Fibroblast of the aortic adventitia (primary cell): ENCODE results near the gene CPVL. TPM values are rescaled to one million over a fixed set of nuclear protein-coding genes. Genes with fewer than 3 reads are reported as not detected.
"Not testable (repeated sequence)": the region's sequence is repeated elsewhere in the genome, so short reads cannot be mapped to it uniquely, and the experiment has no call there.

Experiments used
- DNase-seq: peaks from one replicate; pipeline ENCODE4 v3.0.0-alpha.2; 2010; ENCODE audit warnings: low read depth
- H3K4me3 ChIP-seq: 2 replicates; pipeline ENCODE4 v1.5.1; 2011; ENCODE audit warnings: low read depth, mild to moderate bottlenecking, control low read depth, low read length, moderate library complexity
- total RNA-seq: library from RNA; depleted of rRNA; stranded (reverse); fragments of >200 nt; gene quantifications from 2 replicates; pipeline ENCODE4 v1.2.3, GENCODE V29; 2012; ENCODE audit warnings: low replicate concordance
- TF ChIP-seq, protein P1 (sequence below): IDR thresholded peaks from 2 replicates; pipeline ENCODE4 v1.5.1; 2011; ENCODE audit warnings: mild to moderate bottlenecking, low read length, control low read depth, inconsistent platforms; ENCODE audit not compliant: insufficient read depth

CPVL gene
- total RNA-seq, 1 donor = 0.54 TPM

DNA sequence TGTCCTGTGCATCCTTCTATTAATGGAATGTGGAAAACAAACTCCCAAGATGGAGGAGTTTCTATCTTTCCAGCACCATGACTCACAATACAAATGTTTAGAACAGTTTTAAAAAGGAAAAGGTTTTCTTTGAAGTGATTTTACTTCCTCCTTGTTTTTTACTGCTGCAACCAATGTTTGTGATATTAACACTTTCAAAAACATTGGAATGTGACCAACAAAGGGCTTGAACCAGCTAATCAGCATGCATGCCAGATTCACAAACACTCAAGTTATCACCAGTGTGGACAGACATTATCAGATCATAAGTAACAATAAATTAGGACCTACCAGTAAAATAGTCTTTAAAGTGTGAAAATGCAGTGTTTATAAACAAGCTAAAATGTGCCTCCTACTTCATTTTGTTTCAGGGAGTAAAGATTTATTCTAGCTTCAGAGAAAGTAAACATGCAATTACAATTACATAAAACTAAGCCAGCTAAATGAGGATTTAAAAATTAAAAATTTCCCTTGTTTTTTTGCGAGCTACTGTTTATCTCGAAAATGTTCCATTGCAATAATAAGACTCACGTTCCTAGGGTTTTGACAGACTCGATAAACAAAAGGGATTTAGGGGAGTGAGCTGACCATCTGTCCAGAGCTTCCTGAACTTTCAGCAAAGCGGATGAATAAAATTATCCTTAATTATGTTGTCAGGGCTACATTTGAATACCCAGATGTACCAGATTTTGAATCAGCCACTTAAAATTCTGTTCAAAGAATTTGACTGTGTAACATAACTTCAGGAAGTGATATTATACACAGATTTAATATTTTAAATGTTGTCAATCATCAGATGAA is 29.8 kb downstream of the CPVL start:
- TF ChIP-seq, protein P1, sequence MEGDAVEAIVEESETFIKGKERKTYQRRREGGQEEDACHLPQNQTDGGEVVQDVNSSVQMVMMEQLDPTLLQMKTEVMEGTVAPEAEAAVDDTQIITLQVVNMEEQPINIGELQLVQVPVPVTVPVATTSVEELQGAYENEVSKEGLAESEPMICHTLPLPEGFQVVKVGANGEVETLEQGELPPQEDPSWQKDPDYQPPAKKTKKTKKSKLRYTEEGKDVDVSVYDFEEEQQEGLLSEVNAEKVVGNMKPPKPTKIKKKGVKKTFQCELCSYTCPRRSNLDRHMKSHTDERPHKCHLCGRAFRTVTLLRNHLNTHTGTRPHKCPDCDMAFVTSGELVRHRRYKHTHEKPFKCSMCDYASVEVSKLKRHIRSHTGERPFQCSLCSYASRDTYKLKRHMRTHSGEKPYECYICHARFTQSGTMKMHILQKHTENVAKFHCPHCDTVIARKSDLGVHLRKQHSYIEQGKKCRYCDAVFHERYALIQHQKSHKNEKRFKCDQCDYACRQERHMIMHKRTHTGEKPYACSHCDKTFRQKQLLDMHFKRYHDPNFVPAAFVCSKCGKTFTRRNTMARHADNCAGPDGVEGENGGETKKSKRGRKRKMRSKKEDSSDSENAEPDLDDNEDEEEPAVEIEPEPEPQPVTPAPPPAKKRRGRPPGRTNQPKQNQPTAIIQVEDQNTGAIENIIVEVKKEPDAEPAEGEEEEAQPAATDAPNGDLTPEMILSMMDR = no peak
- no peak overlapping the region for H3K4me3 ChIP-seq
- no peak for DNase-seq

- TF ChIP-seq, protein P1 = no peak
- H3K4me3 ChIP-seq = no peak overlapping the region
- no peak for DNase-seq
Observed at GRCh38 chr7:29115753-29116152, 30.6 kb downstream of the CPVL start.

GRCh38 chr7:29115130-29115687 is 31.1 kb downstream of the CPVL start:
- H3K4me3 ChIP-seq = no peak overlapping the region
- DNase-seq = no peak
- TF ChIP-seq, protein P1 = no peak

- not testable (repeated sequence) for DNase-seq, H3K4me3 ChIP-seq
Observed at GRCh38 chr7:29114266-29114665, 32.1 kb downstream of the CPVL start.

DNA sequence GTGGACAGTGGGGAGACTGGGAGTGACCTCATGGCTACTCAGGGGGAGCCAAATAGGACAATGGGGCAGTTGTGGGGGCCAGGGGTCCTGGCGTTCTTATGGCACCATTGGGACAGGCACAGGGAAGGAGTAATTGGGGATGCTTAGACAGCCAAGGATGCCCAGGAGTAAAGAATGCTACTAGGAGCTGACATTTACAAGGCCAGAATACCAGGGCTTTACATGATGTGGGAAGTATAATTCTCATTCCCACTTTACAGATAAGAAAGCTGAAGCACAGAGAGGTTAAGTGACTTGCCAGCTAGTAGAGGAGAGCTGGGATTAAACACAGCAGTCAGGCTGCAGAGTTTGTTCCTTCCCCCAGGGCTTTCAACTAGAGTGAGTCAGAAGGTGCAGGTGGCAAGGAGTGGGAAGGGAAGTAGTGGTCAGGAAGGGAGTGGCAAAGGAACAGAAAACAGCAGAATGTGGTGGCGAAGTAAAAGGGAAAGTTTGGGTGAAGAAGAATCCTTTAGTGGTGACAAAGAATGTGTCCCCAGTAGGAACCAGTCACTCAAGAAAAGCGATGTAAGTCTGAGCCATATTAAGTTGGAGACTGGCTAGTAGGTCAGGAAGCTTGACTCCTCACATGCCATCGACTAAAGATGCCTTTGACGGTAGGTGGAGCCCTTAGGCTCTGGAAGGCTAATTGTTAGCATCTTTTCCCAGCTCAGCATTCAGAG is 32.8 kb downstream of the CPVL start:
- H3K4me3 ChIP-seq = no peak overlapping the region
- peak; percentile 31 for DNase-seq
- TF ChIP-seq, protein P1 = peak; percentile 33

DNA sequence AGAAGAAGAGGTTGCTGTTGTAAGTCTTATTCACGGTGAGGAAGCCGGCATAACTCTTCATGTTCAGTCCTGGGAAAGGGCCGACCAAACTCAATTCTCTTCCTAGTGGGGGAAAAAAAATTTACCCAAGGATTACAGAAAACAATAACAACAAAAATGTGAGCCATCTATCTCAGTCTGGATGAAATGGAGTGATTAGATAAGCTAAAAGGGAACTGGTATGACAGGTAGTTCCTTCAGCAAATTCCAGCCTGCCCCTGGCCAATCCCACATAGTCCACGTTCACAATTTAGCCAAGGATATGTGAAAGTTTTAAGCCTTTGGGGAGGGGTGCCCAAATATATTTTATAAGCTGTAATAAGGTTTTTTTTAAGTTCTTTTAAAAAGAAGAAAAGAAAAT is 33.6 kb downstream of the CPVL start:
- H3K4me3 ChIP-seq = no peak overlapping the region
- TF ChIP-seq, protein P1 = no peak
- no peak for DNase-seq

GRCh38 chr7:29109899-29110298 is 36.4 kb downstream of the CPVL start:
- no peak overlapping the region for H3K4me3 ChIP-seq
- TF ChIP-seq, protein P1 = no peak
- no peak for DNase-seq
